Loucy (cell line): ENCODE data around the gene ATXN7L1.

Source experiments
- EZH2phosphoT487 ChIP-seq: fragments of 200-600 bp; IDR thresholded peaks from 2 replicates; pipeline ENCODE4 v1.6.1; 2018; ENCODE audit warnings: antibody characterized with exemption, mild to moderate bottlenecking, moderate library complexity, borderline replicate concordance
- TF ChIP-seq, protein P1 (sequence below): fragments of 200-600 bp; sonication (generic); conservative IDR thresholded peaks from 2 replicates; pipeline ENCODE4 v1.5.1; 2014; ENCODE audit warnings: mild to moderate bottlenecking, antibody characterized with exemption, low read length

- TF ChIP-seq, protein P1, sequence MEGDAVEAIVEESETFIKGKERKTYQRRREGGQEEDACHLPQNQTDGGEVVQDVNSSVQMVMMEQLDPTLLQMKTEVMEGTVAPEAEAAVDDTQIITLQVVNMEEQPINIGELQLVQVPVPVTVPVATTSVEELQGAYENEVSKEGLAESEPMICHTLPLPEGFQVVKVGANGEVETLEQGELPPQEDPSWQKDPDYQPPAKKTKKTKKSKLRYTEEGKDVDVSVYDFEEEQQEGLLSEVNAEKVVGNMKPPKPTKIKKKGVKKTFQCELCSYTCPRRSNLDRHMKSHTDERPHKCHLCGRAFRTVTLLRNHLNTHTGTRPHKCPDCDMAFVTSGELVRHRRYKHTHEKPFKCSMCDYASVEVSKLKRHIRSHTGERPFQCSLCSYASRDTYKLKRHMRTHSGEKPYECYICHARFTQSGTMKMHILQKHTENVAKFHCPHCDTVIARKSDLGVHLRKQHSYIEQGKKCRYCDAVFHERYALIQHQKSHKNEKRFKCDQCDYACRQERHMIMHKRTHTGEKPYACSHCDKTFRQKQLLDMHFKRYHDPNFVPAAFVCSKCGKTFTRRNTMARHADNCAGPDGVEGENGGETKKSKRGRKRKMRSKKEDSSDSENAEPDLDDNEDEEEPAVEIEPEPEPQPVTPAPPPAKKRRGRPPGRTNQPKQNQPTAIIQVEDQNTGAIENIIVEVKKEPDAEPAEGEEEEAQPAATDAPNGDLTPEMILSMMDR = peak; percentile 14; the same call in 1 of the 2 replicates
- no peak for TF ChIP-seq EZH2phosphoT487
These were observed at the start of gene ATXN7L1 for GRCh38 chr7:105876091-105876963.
